ENCODE results near the gene VLDLR.

Gene VLDLR

DNA sequence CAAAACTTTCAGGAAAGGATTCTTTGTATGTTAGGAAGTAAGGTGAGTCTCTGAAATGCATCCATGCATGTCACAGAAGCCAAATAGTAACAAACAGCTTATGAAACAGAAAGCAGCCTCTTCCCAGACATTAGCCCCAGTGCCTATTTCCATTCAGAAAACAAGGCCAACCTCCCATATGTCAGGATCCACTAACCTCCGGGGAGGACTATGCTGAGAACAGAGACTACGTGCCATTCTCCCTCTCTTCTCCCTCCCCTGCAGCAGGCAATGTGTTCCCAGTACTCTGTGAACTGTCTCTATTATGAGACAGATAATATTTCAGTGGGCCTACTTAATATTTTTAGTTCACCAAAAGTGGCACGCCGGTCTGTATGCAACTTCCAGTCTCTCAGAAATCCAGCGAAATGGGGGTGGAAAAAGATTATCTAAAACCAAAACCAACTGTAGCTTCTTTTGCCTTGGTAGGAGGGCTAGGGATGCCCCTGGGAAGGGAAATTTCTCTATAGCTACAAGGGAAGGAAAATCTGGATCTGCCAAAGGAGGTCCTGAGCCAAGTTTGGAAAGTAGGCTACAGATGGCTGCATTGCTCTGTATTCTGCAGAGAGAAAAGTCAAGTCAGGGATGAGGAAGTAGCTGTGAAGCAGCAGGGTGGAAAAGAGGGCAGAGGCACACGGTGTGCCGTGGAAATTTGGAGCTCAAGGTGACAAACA is 42.0 kb downstream of the VLDLR start:
- Histone ChIP-seq H3K4me3 (ENCODE audit: low read depth, low read length) (no peak overlapping the region), H3K27ac (ENCODE audit: low read depth, low read length) (no peak overlapping the region), H3K4me1 (ENCODE audit: control insufficient read depth, insufficient read depth, low read length, unreplicated experiment) (peaks cover 6% of the 10 kb centered on the region), H3K36me3 (ENCODE audit: insufficient read depth, low read length) (no peaks in the 10 kb centered on the region), H3K79me2 (ENCODE audit: control insufficient read depth, insufficient read depth, low read length, unreplicated experiment) (no peaks in the 10 kb centered on the region), H2AFZ (ENCODE audit: low read length, unreplicated experiment) (no peak overlapping the region), H3K27me3 (ENCODE audit: insufficient read depth, low read length) (no peaks in the 10 kb centered on the region)

DNA sequence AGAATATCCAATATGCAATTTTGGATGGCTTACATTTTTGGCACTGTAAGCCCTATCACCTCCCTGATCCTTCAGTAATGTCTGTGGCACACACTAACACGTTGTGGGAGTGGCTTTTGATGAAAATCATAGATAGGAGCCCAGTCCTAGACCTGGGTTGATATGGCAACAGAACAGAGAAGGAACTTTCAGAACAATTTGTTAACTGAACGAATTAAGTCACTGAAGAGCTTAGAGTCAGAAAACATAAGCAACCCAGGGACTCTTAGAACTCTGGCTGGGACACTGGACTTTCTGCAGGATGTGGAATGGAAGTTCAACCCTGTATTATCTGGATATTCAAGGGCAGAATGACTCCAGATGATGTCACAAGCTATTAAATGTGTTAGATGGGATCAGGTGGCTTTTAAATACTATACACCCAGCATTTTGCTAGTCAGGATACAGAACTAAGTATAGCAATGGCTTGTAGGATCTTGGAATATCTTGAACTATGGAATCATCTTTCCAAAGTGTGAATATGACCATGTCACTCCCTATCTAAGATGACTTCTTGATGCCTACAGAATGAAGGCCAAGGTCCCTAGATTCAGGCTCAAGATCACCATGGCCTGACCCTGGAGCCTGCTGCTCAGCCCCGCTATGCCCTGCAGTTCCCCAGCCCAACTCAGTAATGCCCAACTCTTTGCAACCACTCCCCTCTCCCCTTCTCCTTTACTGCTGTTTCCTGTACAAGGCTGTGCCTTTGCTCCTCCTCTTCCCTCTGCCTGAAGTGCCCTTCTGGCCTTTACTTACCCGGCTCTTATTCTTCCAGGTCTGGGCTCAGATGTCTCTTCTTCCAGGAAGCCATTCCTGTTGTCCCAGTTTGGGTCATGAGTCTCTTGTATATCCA is 42.8 kb downstream of the VLDLR start:
- Histone ChIP-seq H3K36me3 (ENCODE audit: insufficient read depth, low read length) (no peaks in the 10 kb centered on the region), H2AFZ (ENCODE audit: low read length, unreplicated experiment) (no peak overlapping the region), H3K4me3 (ENCODE audit: low read depth, low read length) (no peak overlapping the region), H3K27ac (ENCODE audit: low read depth, low read length) (no peak overlapping the region), H3K27me3 (ENCODE audit: insufficient read depth, low read length) (no peaks in the 10 kb centered on the region), H3K4me1 (ENCODE audit: control insufficient read depth, insufficient read depth, low read length, unreplicated experiment) (peaks cover 6% of the 10 kb centered on the region), H3K79me2 (ENCODE audit: control insufficient read depth, insufficient read depth, low read length, unreplicated experiment) (no peaks in the 10 kb centered on the region)

DNA sequence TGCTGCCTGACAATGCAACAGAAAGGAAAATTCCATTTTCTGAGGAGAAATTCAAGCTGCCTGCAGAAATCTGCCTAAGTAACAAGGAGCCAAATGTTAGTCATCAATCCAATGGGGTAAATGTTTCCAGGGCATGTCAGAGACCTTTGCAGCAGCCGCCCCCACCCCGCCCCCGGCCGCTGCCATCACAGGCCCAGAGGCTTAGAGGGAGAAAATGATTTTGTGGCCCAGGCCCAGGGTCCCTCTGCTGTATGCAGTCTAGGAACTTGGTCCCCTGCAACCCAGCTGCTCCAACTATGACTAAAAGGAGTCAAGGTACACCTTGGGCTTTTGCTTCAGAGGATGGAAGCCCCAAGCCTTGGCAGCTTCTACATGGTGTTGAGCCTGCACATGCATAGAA is 45.0 kb downstream of the VLDLR start:
- Histone ChIP-seq H2AFZ (ENCODE audit: low read length, unreplicated experiment) (no peak overlapping the region), H3K4me3 (ENCODE audit: low read depth, low read length) (no peak overlapping the region), H3K27me3 (ENCODE audit: insufficient read depth, low read length) (no peaks in the 10 kb centered on the region), H3K4me1 (ENCODE audit: control insufficient read depth, insufficient read depth, low read length, unreplicated experiment) (no peaks in the 10 kb centered on the region), H3K79me2 (ENCODE audit: control insufficient read depth, insufficient read depth, low read length, unreplicated experiment) (no peaks in the 10 kb centered on the region), H3K36me3 (ENCODE audit: insufficient read depth, low read length) (no peaks in the 10 kb centered on the region), H3K27ac (ENCODE audit: low read depth, low read length) (no peak overlapping the region)

DNA sequence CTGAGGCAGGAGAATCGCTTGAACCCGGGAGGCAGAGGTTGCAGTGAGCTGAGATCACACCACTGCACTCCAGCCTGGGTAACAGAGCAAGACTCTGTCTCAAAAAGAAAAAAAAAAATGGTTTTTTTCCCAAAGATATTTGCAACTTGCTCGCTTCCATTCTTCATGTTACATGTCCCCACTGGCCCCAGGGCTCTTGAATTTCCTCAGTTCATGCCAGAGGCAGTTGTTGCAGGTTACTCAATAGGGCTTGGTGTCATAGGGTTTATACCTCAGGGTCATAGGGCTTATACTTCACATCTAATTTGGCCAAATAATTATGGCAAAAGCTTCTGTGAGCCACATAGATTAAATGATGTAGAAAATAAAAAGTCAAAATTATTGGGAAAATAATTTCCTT is 51.6 kb downstream of the VLDLR start:
- Histone ChIP-seq H2AFZ (ENCODE audit: low read length, unreplicated experiment) (no peak overlapping the region), H3K4me1 (ENCODE audit: control insufficient read depth, insufficient read depth, low read length, unreplicated experiment) (no peaks in the 10 kb centered on the region), H3K4me3 (ENCODE audit: low read depth, low read length) (no peak overlapping the region), H3K27ac (ENCODE audit: low read depth, low read length) (no peak overlapping the region), H3K79me2 (ENCODE audit: control insufficient read depth, insufficient read depth, low read length, unreplicated experiment) (no peaks in the 10 kb centered on the region), H3K27me3 (ENCODE audit: insufficient read depth, low read length) (no peaks in the 10 kb centered on the region), H3K36me3 (ENCODE audit: insufficient read depth, low read length) (no peaks in the 10 kb centered on the region)

DNA sequence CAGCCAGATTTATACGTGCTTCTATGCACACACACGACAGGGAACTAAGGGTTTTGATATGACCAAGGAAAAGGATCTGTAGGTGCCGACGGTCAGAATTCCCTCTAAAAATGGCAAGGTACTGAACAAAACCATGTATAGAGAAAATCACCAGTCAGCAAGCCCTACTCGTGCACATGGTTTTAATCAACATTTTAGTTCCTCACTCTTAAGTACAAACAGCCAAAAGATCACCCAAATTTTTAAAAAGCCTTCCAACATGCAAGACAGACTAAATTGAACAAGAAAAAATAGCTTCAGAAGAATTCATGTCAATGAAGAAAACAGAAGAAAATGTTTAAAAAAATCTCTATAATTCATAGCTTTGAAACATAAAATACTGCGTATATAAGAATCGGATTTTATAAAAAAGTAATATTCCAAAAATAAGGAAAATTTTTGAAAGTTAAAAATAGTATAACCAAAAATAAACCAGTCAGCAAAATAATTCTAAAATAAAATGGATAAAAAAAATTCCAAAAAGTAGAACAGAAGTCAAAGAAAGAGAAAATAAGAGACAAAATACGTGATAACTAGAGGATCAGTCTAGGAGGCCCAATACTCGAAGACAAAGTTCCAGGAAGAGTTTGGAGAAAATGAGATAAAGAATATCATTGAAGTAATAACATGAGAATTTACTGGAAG is 52.7 kb downstream of the VLDLR start:
- Histone ChIP-seq H3K27me3 (ENCODE audit: insufficient read depth, low read length) (no peaks in the 10 kb centered on the region), H3K27ac (ENCODE audit: low read depth, low read length) (no peak overlapping the region), H3K36me3 (ENCODE audit: insufficient read depth, low read length) (no peaks in the 10 kb centered on the region), H3K79me2 (ENCODE audit: control insufficient read depth, insufficient read depth, low read length, unreplicated experiment) (no peaks in the 10 kb centered on the region), H3K4me1 (ENCODE audit: control insufficient read depth, insufficient read depth, low read length, unreplicated experiment) (no peaks in the 10 kb centered on the region), H3K4me3 (ENCODE audit: low read depth, low read length) (no peak overlapping the region), H2AFZ (ENCODE audit: low read length, unreplicated experiment) (no peak overlapping the region)

DNA sequence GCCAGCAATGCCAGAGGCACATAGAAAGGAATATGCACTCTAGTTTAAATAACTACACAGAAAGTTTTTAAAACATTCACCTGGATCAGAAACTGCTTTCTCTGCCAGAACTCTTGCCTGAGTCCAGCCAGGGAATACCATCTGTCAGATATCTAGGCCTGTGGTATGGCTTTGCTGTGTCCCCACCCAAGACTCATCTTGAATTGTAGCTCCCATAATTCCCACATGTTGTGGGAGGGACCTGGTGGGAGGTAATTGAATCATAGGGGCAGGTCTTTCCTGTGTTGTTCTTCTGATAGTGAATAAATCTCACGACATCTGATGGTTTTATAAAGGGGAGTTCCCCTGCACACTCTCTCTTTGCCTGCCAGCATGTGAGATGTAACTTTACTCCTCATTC is 54.2 kb downstream of the VLDLR start:
- Histone ChIP-seq H3K79me2 (ENCODE audit: control insufficient read depth, insufficient read depth, low read length, unreplicated experiment) (no peaks in the 10 kb centered on the region), H3K4me1 (ENCODE audit: control insufficient read depth, insufficient read depth, low read length, unreplicated experiment) (no peaks in the 10 kb centered on the region), H3K36me3 (ENCODE audit: insufficient read depth, low read length) (no peaks in the 10 kb centered on the region), H3K27me3 (ENCODE audit: insufficient read depth, low read length) (no peaks in the 10 kb centered on the region), H3K4me3 (ENCODE audit: low read depth, low read length) (no peak overlapping the region), H3K27ac (ENCODE audit: low read depth, low read length) (no peak overlapping the region), H2AFZ (ENCODE audit: low read length, unreplicated experiment) (no peak overlapping the region)

DNA sequence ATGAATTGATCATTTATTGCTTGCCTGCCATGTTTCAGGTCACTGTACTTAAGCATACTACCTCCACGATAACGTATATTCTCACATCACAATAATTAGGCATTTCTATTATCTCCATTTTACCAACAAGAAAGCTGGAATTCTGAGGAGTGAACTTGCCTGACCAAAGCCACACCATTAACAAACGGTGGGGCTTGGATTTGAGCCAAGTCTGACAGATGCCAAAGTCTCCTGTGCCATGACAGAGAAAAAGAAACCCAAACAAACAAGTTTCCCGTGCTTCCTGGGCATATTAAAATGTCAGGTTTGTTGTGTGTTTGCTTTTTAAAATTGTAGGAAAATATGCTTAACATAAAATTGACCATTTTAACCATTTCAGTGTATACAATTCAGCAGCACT is 54.9 kb downstream of the VLDLR start:
- no peak overlapping the region for H3K27ac ChIP-seq (ENCODE audit: low read depth, low read length)
- no peaks in the 10 kb centered on the region for H3K36me3 ChIP-seq (ENCODE audit: insufficient read depth, low read length)
- no peak overlapping the region for H2AFZ ChIP-seq (ENCODE audit: low read length, unreplicated experiment)
- no peaks in the 10 kb centered on the region for H3K4me1 ChIP-seq (ENCODE audit: control insufficient read depth, insufficient read depth, low read length, unreplicated experiment)
- no peaks in the 10 kb centered on the region for H3K79me2 ChIP-seq (ENCODE audit: control insufficient read depth, insufficient read depth, low read length, unreplicated experiment)
- no peak overlapping the region for H3K4me3 ChIP-seq (ENCODE audit: low read depth, low read length)
- H3K27me3 ChIP-seq (ENCODE audit: insufficient read depth, low read length), result no peaks in the 10 kb centered on the region

DNA sequence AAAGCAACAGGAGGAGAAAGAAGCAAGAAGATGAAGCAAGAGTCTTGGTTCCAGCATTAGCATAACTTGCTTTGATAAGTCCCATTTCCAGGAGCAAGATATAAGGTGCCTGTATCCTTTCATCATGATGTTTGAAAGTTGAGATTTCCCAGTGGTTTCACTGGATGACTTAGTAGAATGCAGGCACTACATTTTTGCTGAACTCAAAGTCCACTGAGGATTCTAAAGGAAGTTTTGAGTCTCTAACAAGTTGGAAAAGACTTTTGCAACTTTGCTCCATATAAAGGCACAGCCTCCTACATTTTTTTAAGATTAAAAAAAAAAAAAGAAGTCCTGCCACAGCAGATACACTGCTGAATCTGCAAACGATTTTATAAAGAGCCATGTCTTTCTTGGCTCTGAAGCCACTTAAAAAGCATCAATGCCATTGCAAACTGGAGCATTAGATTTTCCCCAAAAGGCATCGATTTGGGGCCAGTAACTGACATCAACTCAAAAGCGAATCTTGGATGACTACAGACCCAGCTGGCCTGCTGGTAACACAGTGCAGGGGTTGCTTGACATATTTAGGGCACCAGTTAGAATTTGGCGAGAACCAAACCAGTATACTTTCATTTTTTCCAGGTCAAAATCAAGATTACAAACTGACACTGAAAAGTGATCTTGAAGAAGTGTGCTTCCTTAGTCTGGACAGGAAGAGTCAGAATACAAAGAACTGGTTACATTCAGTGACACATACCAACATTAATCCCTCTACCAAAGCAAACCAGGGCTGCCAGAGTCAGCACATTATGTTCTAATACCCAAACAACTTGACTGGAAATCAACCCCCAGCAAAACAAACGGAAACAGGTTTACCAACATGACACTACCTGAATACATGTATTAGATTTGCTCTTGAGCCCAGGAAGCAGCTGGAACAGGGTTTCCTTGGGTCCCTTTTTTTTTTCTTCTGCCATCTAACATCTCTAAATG is 56.6 kb downstream of the VLDLR start:
- H2AFZ ChIP-seq (ENCODE audit: low read length, unreplicated experiment), result no peak overlapping the region
- H3K27me3 ChIP-seq (ENCODE audit: insufficient read depth, low read length), result no peaks in the 10 kb centered on the region
- H3K36me3 ChIP-seq (ENCODE audit: insufficient read depth, low read length), result no peaks in the 10 kb centered on the region
- no peak overlapping the region for H3K4me3 ChIP-seq (ENCODE audit: low read depth, low read length)
- H3K27ac ChIP-seq (ENCODE audit: low read depth, low read length), result no peak overlapping the region
- no peaks in the 10 kb centered on the region for H3K4me1 ChIP-seq (ENCODE audit: control insufficient read depth, insufficient read depth, low read length, unreplicated experiment)
- H3K79me2 ChIP-seq (ENCODE audit: control insufficient read depth, insufficient read depth, low read length, unreplicated experiment), result no peaks in the 10 kb centered on the region

DNA sequence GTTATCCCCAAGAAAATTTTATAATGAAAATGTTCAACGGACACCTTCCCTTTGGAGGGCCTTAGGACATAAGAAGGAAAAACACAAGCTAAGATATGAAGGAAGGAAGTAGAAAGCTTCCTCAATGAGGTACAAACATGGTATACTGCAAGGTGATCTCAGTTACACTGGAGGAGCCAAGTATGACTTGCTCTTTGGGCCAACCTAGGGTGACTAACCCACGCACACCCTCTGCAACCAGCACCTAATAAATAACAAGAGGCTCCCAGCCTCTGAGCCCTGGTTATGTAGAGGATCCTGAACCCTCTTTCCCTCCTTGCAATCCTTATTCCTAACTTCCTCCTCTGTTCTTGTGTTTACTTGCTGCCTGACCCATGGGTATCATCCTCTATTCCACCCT is 57.4 kb downstream of the VLDLR start:
- H3K4me3 ChIP-seq (ENCODE audit: low read depth, low read length), result no peak overlapping the region
- H3K27me3 ChIP-seq (ENCODE audit: insufficient read depth, low read length), result no peaks in the 10 kb centered on the region
- H3K79me2 ChIP-seq (ENCODE audit: control insufficient read depth, insufficient read depth, low read length, unreplicated experiment), result no peaks in the 10 kb centered on the region
- H3K27ac ChIP-seq (ENCODE audit: low read depth, low read length), result no peak overlapping the region
- H3K36me3 ChIP-seq (ENCODE audit: insufficient read depth, low read length), result no peaks in the 10 kb centered on the region
- no peaks in the 10 kb centered on the region for H3K4me1 ChIP-seq (ENCODE audit: control insufficient read depth, insufficient read depth, low read length, unreplicated experiment)
- no peak overlapping the region for H2AFZ ChIP-seq (ENCODE audit: low read length, unreplicated experiment)

DNA sequence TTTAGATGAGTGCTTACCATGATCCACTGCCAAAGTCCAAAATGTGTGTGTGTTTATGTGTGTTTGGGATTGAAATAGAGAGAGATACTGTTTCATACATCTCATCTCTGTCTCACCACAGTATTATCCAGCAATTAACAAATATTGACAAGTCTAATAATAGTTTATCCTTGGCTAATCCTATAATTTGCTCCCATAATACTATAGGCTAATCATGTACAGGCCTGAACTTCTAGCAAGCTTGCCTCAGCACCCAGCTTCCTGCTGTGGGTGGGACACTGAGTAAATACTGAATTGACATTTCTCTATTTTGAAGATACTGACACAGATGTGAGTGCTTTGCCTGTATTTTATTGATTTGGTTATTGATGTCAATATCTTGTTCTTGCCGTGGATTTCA is 60.4 kb downstream of the VLDLR start:
- Histone ChIP-seq H3K27ac (ENCODE audit: low read depth, low read length) (no peak overlapping the region), H3K79me2 (ENCODE audit: control insufficient read depth, insufficient read depth, low read length, unreplicated experiment) (no peaks in the 10 kb centered on the region), H2AFZ (ENCODE audit: low read length, unreplicated experiment) (no peak overlapping the region), H3K4me1 (ENCODE audit: control insufficient read depth, insufficient read depth, low read length, unreplicated experiment) (no peaks in the 10 kb centered on the region), H3K27me3 (ENCODE audit: insufficient read depth, low read length) (no peaks in the 10 kb centered on the region), H3K4me3 (ENCODE audit: low read depth, low read length) (no peak overlapping the region), H3K36me3 (ENCODE audit: insufficient read depth, low read length) (no peaks in the 10 kb centered on the region)

All from ACC112 (cell line).